Chondrocyte (in vitro differentiated cells): Measurements from ENCODE around the gene NUP210. TPM values are rescaled to one million over a fixed set of nuclear protein-coding genes. Genes with fewer than 3 reads are reported as not detected.
"Not testable (repeated sequence)": the region's sequence is repeated elsewhere in the genome, so short reads cannot be mapped to it uniquely, and the experiment has no call there.

Experiments
- DNase-seq: peaks from one replicate; pipeline ENCODE4 v3.0.0; 2021; ENCODE audit warnings: mixed read lengths, low spot score
- H3K27ac Mint-ChIP-seq: one replicate; pipeline ENCODE4 v1.8.0; 2021; ENCODE audit warnings: mild to moderate bottlenecking, moderate library complexity, mixed read lengths; ENCODE audit not compliant: unreplicated experiment
- H3K27me3 Mint-ChIP-seq: 2 replicates; pipeline ENCODE4 v1.8.0; 2021; ENCODE audit warnings: low read depth, mixed read lengths
- H3K36me3 Mint-ChIP-seq: 2 replicates; pipeline ENCODE4 v1.8.0; 2021; ENCODE audit warnings: low read depth, mixed read lengths
- H3K4me1 Mint-ChIP-seq: 2 replicates; pipeline ENCODE4 v1.8.0; 2021; ENCODE audit warnings: low read depth, mild to moderate bottlenecking, mixed read lengths
- H3K4me3 Mint-ChIP-seq: one replicate; pipeline ENCODE4 v1.8.0; 2021; ENCODE audit warnings: mild to moderate bottlenecking, moderate library complexity, mixed read lengths; ENCODE audit not compliant: unreplicated experiment
- H3K9me3 Mint-ChIP-seq: 2 replicates; pipeline ENCODE4 v1.8.0; 2021; ENCODE audit warnings: low read depth, mixed read lengths
- total RNA-seq: library from RNA; stranded (reverse); gene quantifications from 3 replicates; pipeline ENCODE4 v1.2.1, GENCODE V29; 2021
- TF ChIP-seq, protein P1 (sequence below): fragments of 200-600 bp; sonication (generic); IDR thresholded peaks from 2 replicates; pipeline ENCODE4 v1.5.0; 2021; ENCODE audit warnings: antibody characterized with exemption, mild to moderate bottlenecking, moderate library complexity

Gene NUP210
- total RNA-seq, 1 donor from 2014 or later: 0.72 TPM

DNA sequence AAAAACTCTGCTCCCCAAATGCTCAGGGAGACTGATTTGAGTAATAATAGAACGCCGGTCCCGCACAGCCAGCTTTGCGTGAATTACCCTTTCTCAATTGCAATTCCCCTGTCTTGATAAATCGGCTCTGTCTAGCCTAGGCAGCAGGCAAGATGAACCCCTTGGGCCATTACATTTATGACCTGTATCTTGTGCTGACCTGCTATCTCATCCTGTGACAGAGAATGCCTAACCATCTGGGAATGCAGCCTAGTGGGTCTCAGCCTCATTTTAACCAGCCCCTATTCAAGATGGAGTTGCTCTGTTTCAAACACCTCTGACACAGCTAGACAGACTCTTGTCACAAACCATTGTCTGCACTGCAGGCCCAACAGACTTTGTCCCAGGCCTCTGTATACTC is 13.8 kb upstream of the NUP210 start:
- Mint-ChIP-seq H3K9me3 (no peaks in the 10 kb centered on the region), H3K4me3 (no peak overlapping the region), H3K4me1 (no peaks in the 10 kb centered on the region), H3K27me3 (peaks cover 15% of the 10 kb centered on the region), H3K36me3 (no peaks in the 10 kb centered on the region), H3K27ac (no peak overlapping the region)
- TF ChIP-seq, protein P1, sequence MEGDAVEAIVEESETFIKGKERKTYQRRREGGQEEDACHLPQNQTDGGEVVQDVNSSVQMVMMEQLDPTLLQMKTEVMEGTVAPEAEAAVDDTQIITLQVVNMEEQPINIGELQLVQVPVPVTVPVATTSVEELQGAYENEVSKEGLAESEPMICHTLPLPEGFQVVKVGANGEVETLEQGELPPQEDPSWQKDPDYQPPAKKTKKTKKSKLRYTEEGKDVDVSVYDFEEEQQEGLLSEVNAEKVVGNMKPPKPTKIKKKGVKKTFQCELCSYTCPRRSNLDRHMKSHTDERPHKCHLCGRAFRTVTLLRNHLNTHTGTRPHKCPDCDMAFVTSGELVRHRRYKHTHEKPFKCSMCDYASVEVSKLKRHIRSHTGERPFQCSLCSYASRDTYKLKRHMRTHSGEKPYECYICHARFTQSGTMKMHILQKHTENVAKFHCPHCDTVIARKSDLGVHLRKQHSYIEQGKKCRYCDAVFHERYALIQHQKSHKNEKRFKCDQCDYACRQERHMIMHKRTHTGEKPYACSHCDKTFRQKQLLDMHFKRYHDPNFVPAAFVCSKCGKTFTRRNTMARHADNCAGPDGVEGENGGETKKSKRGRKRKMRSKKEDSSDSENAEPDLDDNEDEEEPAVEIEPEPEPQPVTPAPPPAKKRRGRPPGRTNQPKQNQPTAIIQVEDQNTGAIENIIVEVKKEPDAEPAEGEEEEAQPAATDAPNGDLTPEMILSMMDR: no peak
- DNase-seq: no peak

- Mint-ChIP-seq H3K27ac (no peak overlapping the region), H3K27me3 (peaks cover 12% of the 10 kb centered on the region), H3K4me1 (no peaks in the 10 kb centered on the region), H3K36me3 (no peaks in the 10 kb centered on the region), H3K4me3 (no peak overlapping the region), H3K9me3 (no peaks in the 10 kb centered on the region)
- TF ChIP-seq, protein P1: no peak
- DNase-seq: no peak
These were observed 12.0 kb upstream of the NUP210 start for GRCh38 chr3:13432093-13432492.

DNA sequence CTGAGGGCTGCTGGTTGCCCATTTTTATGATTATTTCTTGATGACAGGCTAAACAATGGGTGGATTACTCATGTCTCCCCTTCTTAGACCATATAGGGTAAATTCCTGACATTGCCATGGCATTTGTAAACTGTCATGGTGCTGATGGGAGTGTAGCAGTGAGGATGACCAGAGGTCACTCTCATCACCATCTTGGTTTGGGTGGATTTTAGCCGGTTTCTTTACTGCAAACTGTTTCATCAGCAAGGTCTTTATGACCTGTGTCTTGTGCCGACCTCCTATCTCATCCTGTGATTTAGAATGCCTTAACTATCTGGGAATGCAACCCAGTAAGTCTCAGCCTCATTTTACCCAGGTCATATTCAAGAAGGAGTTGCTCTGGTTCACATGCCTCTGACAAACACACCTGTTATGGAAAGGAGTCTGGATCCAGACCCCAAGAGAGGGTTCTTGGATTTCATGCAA is 10.3 kb upstream of the NUP210 start:
- H3K36me3 Mint-ChIP-seq, H3K4me3 Mint-ChIP-seq, H3K27me3 Mint-ChIP-seq, H3K4me1 Mint-ChIP-seq, H3K27ac Mint-ChIP-seq, H3K9me3 Mint-ChIP-seq, DNase-seq: not testable (repeated sequence)

- DNase-seq: no peak
- peaks cover 4% of the 10 kb centered on the region for H3K9me3 Mint-ChIP-seq
- H3K4me3 Mint-ChIP-seq: no peak overlapping the region
- no peaks in the 10 kb centered on the region for H3K36me3 Mint-ChIP-seq
- H3K4me1 Mint-ChIP-seq: no peaks in the 10 kb centered on the region
- TF ChIP-seq, protein P1: no peak
- peaks cover 3% of the 10 kb centered on the region for H3K27me3 Mint-ChIP-seq
- H3K27ac Mint-ChIP-seq: no peak overlapping the region
These were observed 9.6 kb upstream of the NUP210 start for GRCh38 chr3:13429631-13430291.

GRCh38 chr3:13428678-13429077 is 8.6 kb upstream of the NUP210 start:
- H3K27me3 Mint-ChIP-seq, H3K36me3 Mint-ChIP-seq, H3K9me3 Mint-ChIP-seq, H3K27ac Mint-ChIP-seq, H3K4me1 Mint-ChIP-seq, DNase-seq, H3K4me3 Mint-ChIP-seq: not testable (repeated sequence)

GRCh38 chr3:13427662-13428603 is 7.8 kb upstream of the NUP210 start:
- no peak overlapping the region for H3K27ac Mint-ChIP-seq

More at GRCh38 chr3:13427662-13428603, 7.8 kb upstream of the NUP210 start:
- no peaks in the 10 kb centered on the region for H3K4me1 Mint-ChIP-seq
- TF ChIP-seq, protein P1: no peak
- no peak for DNase-seq
- H3K36me3 Mint-ChIP-seq: no peaks in the 10 kb centered on the region
- no peak overlapping the region for H3K4me3 Mint-ChIP-seq
- H3K9me3 Mint-ChIP-seq: peaks cover 4% of the 10 kb centered on the region
- peaks cover 3% of the 10 kb centered on the region for H3K27me3 Mint-ChIP-seq
